GM18520 (cell line): ENCODE measurements around the gene GJD3.

Experiments used
- ATAC-seq: cut with Tn5 transposase; IDR thresholded peaks from one replicate; pipeline ENCODE4 v1.9.1; 2021; ENCODE audit not compliant: unreplicated experiment

Gene GJD3

DNA sequence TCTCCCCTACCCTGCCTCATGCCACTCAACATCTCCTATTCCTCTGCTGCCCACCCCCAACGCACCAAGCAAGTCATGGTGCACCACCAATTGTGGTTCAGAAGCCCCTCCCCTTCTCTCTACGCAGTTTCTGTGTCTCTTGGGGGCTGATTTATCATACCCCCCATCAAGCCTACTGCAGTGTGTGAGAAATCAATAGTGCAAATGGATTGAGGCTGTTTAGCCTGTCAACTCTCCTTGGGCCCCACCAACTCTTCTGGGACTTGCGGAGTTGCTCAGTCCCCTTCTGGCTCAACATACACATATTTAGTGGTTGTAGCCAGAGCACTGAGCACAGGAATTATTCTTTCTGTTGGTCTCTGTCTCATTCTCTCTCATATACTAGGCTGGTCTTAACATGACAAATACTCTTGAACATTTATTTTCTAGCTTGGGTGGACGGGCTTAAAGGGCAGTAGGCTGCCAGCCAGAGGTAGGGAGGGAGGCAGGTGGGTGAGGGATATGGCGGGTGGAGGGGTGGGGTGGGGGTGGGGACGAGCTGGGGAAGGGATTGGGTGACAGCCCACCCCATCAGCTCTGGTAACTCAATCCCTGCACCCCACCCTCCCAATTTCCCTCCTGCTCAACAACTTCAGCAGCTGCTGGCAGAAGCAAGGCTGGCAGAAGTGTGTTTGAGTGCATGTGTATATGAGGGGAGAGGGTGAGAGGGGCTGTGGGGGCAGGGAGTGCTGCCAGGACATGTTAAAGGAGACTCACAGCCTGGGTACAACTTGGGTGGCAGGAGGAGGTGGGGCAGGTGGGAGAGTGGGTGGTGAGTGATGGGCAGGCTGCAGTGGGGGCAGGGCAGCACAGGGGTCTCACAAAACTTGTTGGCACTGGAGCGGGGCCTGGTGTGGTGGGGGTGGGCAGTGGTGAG lies 50.6 kb downstream of the GJD3 start:
- ATAC-seq: no peak
